Vagina (tissue), 2 donors: ENCODE results near the gene NFASC. TPM values are rescaled to one million over a fixed set of nuclear protein-coding genes. Genes with fewer than 3 reads are reported as not detected.
A peak's percentile ranks its signal among the peaks of the same experiment; 100 is the strongest.

Experiments used
- DNase-seq, 2 donors: peaks; one replicate each; pipeline ENCODE4 v3.0.0-alpha.2; 2017; ENCODE audit errors: extremely low spot score in 2 of 2
- H3K27ac ChIP-seq: fragments of 200-600 bp; sonication (generic); one replicate; pipeline ENCODE4 v1.5.1; 2019
- H3K27me3 ChIP-seq: fragments of 200-600 bp; sonication (generic); one replicate; pipeline ENCODE4 v1.5.1; 2019
- H3K36me3 ChIP-seq, 2 donors: fragments of 200-600 bp; sonication (generic); one replicate each; pipeline ENCODE4 v1.5.1; 2017 to 2019
- H3K4me1 ChIP-seq: fragments of 200-600 bp; sonication (generic); one replicate; pipeline ENCODE4 v1.5.1; 2019
- H3K4me3 ChIP-seq, 2 donors: fragments of 200-600 bp; sonication (generic); 1 replicate in 1 of 2; 2 replicates in 1 of 2; pipeline ENCODE4 v1.5.1; 2016 to 2019
- H3K9me3 ChIP-seq: fragments of 200-600 bp; sonication (generic); one replicate; pipeline ENCODE4 v1.5.1; 2019
- CTCF ChIP-seq, 3 experiments: fragments of 450-650 bp in 2 of 3; fragments of 200-600 bp in 1 of 3; sonication (generic) in 1 of 3; IDR thresholded peaks; one replicate each; pipeline ENCODE4 v1.5.1; 2017 to 2019; ENCODE audit warnings: antibody characterized with exemption in 3 of 3, mild to moderate bottlenecking in 2 of 3, moderate library complexity in 2 of 3
- POLR2A ChIP-seq, 2 donors: fragments of 450-650 bp; IDR thresholded peaks; one replicate each; pipeline ENCODE4 v1.6.1; 2017; ENCODE audit warnings: antibody characterized with exemption in 2 of 2, mild to moderate bottlenecking in 2 of 2, moderate library complexity in 2 of 2
- POLR2AphosphoS5 ChIP-seq, 2 donors: sonication (generic); formaldehyde crosslinking; IDR thresholded peaks; one replicate each; pipeline ENCODE4 v1.9.0; 2017; ENCODE audit warnings: antibody characterized with exemption in 2 of 2, mild to moderate bottlenecking in 2 of 2, low read depth in 1 of 2; ENCODE audit not compliant: insufficient read depth in 1 of 2
- intact Hi-C: fragments of 100-400 bp; cut with DNase I; formaldehyde crosslinking; loops from one replicate; pipeline ENCODE4 v1.15.1; 2023
- total RNA-seq: library from RNA; depleted of rRNA; stranded (reverse); fragments of >200 nt; gene quantifications from one replicate; pipeline ENCODE4 v1.2.3, GENCODE V29; 2016

Gene NFASC
- total RNA-seq, 1 donor from 2014 or later = 23.3 TPM

DNA sequence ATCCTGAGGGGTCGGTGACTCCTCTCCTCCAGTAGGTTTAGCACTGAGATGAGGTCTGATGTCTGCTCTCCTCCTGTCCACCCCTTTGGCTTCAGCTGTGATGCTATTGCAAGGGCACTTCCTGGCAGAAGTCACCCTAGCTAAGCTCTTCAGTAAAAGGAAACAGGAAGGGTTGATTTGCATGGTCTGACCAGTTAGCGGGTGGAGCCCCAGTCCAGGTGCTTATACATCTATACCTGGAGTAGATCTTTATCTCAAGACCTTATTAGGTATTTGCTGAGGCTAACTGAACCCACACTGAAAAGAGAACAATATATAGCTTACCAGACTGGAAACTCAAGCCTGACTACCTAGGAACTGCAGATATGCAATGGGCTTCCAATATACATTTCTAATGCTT, 28.9 kb upstream of the NFASC start:
- DNase-seq = no peak
- Histone ChIP-seq H3K9me3 (no peaks in the 10 kb centered on the region), H3K27me3 (no peaks in the 10 kb centered on the region), H3K27ac (peak overlapping the region; percentile 70), H3K4me3 (no peak overlapping the region), H3K4me1 (peaks cover 21% of the 10 kb centered on the region), H3K36me3 (no peaks in the 10 kb centered on the region)
- intact Hi-C loops = no loop called here
- no peak for TF ChIP-seq POLR2AphosphoS5 (IDR thresholded peaks at IDR 0.05; ENCODE audit: insufficient read depth in 1 of 2, low read depth in 1 of 2)
- TF ChIP-seq POLR2A (IDR thresholded peaks at IDR 0.05) = no peak
- no peak for TF ChIP-seq CTCF (IDR thresholded peaks at IDR 0.05)

DNA sequence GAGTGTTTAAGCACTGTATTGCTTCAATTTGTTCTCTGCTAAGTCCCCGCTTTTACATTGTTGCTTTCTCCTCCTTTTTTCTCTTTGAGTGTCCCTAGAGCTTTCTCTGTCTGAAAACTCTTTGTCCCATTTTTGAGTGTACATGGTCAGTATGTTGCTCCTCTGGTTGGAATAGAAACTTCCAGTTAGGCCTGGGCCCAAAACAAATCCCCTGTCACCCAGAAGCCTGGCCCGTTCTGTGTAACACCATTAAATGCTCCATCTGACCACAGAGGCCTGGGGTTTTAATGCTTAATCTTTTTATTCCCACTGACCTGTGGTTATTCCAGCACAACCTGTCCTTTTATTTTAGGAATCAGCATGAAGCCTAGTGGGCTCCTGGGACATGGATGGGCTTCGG, 28.3 kb upstream of the NFASC start:
- Histone ChIP-seq H3K27me3 (no peaks in the 10 kb centered on the region), H3K4me1 (peaks cover 21% of the 10 kb centered on the region), H3K36me3 (no peaks in the 10 kb centered on the region), H3K9me3 (no peaks in the 10 kb centered on the region), H3K27ac (peak overlapping the region; percentile 70), H3K4me3 (no peak overlapping the region)
- no peak for DNase-seq
- TF ChIP-seq POLR2AphosphoS5 (IDR thresholded peaks at IDR 0.05; ENCODE audit: insufficient read depth in 1 of 2, low read depth in 1 of 2) = no peak
- TF ChIP-seq CTCF (IDR thresholded peaks at IDR 0.05) = no peak
- TF ChIP-seq POLR2A (IDR thresholded peaks at IDR 0.05) = no peak
- intact Hi-C loops = no loop called here

- Histone ChIP-seq H3K9me3 (no peaks in the 10 kb centered on the region), H3K27me3 (no peaks in the 10 kb centered on the region), H3K36me3 (no peaks in the 10 kb centered on the region), H3K4me3 (no peak overlapping the region), H3K27ac (peak overlapping the region; percentile 70), H3K4me1 (peaks cover 21% of the 10 kb centered on the region)
- DNase-seq = no peak
- intact Hi-C loops = no loop called here
- peak in 1 of 2 donors; percentile 15 for TF ChIP-seq POLR2AphosphoS5 (IDR thresholded peaks at IDR 0.05; ENCODE audit: insufficient read depth in 1 of 2, low read depth in 1 of 2)
- no peak for TF ChIP-seq CTCF (IDR thresholded peaks at IDR 0.05)
Measured at GRCh38 chr1:204842892-204843291, 27.8 kb upstream of the NFASC start.

- H3K4me1 ChIP-seq = peaks cover 21% of the 10 kb centered on the region
- no peak for DNase-seq
Measured at GRCh38 chr1:204846546-204846945, 24.1 kb upstream of the NFASC start.

GRCh38 chr1:204848579-204848978, 22.1 kb upstream of the NFASC start:
- Histone ChIP-seq H3K4me1 (peaks cover 3% of the 10 kb centered on the region), H3K27me3 (no peaks in the 10 kb centered on the region), H3K27ac (no peak overlapping the region), H3K9me3 (no peaks in the 10 kb centered on the region), H3K36me3 (no peaks in the 10 kb centered on the region), H3K4me3 (no peak overlapping the region)
- no peak for DNase-seq
- intact Hi-C loops = no loop called here
- no peak for TF ChIP-seq CTCF (IDR thresholded peaks at IDR 0.05)
- no peak for TF ChIP-seq POLR2A (IDR thresholded peaks at IDR 0.05)
- no peak for TF ChIP-seq POLR2AphosphoS5 (IDR thresholded peaks at IDR 0.05; ENCODE audit: insufficient read depth in 1 of 2, low read depth in 1 of 2)

More at GRCh38 chr1:204846546-204846945, 24.1 kb upstream of the NFASC start:
- no peaks in the 10 kb centered on the region for H3K36me3 ChIP-seq
- H3K27me3 ChIP-seq = no peaks in the 10 kb centered on the region
- H3K4me3 ChIP-seq = no peak overlapping the region
- intact Hi-C loops = no loop called here
- H3K27ac ChIP-seq = no peak overlapping the region
- TF ChIP-seq POLR2AphosphoS5 (IDR thresholded peaks at IDR 0.05; ENCODE audit: insufficient read depth in 1 of 2, low read depth in 1 of 2) = no peak
- TF ChIP-seq POLR2A (IDR thresholded peaks at IDR 0.05) = no peak
- no peak for TF ChIP-seq CTCF (IDR thresholded peaks at IDR 0.05)
- no peaks in the 10 kb centered on the region for H3K9me3 ChIP-seq
